Epithelial cell of esophagus (primary cell): ENCODE data around the gene ATXN7L2.

Source experiments
- DNase-seq: peaks from one replicate; pipeline ENCODE4 v3.0.0; 2010; ENCODE audit warnings: low read depth
- H3K4me3 ChIP-seq: 2 replicates; pipeline ENCODE4 v1.5.1; 2011; ENCODE audit warnings: mild to moderate bottlenecking, low read length, control low read depth
- CTCF ChIP-seq: IDR thresholded peaks from 2 replicates; pipeline ENCODE4 v1.5.1; 2011; ENCODE audit warnings: low read depth, mild to moderate bottlenecking, low read length, control low read depth, inconsistent platforms; ENCODE audit not compliant: insufficient read depth; ENCODE audit errors: missing control alignments

The ATXN7L2 gene

DNA sequence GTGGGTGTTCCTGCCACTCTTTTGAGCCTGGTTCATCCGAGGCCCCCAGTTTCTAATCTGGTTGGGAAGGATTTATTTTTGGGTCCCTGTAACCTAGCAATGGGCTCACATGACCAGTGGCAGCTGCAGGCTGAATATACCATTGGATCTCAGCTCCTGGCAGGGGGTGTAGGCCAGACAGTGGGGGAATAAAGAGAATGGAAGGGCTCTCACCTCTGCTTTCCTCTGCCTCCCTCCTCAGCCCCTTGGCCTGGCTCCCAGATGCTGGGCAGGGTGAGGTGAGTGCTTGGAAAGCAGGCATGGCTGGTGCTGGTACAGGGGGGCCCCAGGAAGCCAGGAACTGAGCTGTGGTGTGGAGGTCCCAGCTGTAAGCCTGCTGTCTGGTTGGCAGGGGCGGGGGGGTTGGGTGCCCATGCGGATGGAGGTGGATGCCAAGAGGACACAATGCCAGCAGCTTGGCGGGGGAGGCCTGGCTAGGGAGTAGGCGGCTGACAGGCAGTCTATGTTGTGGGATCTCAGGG, 52.3 kb downstream of the ATXN7L2 start:
- no peak for TF ChIP-seq CTCF
- no peak for DNase-seq
- H3K4me3 ChIP-seq: no peak overlapping the region

DNA sequence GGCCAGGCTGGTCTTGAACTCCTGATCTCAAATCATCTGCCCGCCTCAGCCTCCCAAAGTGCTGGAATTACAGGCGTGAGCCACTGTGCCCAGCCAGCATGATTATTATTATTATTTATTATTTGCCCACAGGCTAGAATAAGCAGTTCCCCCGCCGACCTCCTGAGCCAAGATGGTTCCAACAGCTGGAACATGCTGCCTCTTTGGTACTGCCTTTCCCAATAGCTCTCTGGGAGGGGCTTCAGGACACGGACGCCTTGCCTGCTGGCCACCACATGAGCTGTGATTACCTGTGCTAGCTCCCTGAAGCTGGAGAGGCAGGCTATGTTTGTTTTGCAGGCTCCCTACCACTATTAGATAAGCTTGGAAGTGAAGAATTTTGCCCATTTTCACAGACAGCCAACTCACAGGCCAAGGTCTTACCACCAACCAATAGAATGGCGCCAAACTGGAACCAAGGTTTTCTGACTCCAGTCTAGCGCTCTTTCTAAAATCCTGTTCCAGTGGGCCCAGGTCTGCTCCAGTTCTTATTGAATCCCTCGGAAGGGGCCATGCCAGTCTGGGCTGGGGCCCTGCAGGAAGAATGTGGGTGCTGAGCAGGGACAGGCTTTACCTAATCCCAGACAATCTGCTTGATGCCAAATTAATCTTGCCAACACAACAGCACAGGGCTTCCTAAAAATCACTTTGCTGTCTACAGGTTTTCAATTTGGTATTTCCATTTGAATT, 53.9 kb downstream of the ATXN7L2 start:
- no peak for TF ChIP-seq CTCF
- DNase-seq: no peak
- no peak overlapping the region for H3K4me3 ChIP-seq

DNA sequence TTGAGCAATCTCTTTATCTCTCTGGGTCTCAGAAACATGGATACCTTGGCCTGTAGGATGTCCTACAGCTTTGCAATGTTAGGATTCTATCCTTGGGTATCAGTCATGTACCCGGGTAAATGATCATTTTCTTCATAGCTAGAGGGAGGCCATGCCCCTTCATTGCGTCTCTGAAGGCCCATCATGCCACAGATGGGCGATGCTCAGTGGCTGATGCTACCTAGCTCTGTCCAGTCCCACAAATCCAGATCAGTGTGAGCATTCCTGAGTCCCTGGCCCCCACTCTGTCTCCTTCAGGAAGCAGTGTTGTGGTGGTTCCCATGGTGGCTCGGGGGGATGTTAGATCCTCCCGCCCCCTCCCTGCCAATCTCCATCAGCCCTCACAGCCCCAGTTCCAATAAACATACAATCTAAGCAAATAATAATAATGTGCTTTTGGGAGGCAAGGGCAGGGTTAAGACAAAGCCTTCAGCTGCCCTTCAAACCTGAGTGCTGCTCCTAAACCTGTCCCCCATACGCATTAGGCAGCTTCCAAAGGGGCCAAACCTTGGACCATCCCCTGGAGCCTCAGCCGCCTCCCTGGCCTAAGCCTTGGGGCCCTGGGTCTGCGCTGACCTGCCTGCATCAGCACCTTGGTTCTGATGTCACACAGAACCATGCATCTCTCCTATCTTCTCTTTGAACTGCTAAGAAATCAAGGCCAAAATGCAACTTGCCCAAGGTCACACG, 55.3 kb downstream of the ATXN7L2 start:
- H3K4me3 ChIP-seq: no peak overlapping the region
- TF ChIP-seq CTCF: no peak
- no peak for DNase-seq

DNA sequence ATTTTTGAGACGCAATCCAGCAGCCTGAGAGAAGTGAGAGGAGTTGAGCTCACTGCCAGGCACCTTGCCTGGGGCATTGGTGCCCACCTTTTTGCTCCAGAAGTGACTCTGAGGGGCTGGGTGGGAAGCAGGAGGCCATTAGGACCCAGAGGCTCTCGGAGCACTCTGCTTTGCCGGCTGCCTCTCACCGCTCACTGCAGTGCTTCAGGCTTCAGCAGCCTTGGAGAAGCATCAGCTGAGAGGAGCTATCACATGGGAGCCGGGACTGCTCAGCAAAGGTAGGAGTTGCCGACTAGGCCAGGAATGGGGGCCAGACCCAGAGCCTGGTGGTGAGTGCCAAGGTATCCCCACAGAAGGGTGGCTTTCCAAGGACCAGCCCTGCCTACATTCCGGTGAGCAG, 56.0 kb downstream of the ATXN7L2 start, which contains the start of gene GPR61:
TSS of gene GPR61 (plus strand) at position 197 of the 400 bp plus-strand sequence. CDS start 3,151 bp downstream, outside the sequence.
- no peak within 1 kb of the TSS for H3K4me3 ChIP-seq
- no peak for TF ChIP-seq CTCF
- DNase-seq: no peak

DNA sequence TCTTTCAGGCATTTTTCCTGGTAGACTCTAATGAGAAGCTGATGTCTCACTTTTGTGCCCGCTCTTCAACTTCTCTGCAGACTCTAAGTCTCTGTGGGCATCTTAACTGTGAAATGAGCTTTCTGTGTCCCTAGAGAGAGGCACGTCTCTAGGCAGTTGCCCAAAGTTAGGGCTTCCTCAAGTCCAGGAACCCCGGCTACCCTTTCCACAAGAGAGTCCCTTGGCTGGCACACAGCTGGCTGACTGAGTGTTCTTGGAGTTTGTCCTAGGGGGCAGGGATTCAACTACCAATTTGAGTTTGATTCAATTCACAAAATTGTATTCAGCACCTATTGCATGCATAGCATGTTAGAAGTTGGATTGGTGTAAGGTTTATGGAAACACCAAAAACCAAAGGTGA, 57.4 kb downstream of the ATXN7L2 start:
- no peak for TF ChIP-seq CTCF
- no peak overlapping the region for H3K4me3 ChIP-seq
- no peak for DNase-seq
